Skeletal muscle cell (primary cell): Measurements from ENCODE around the gene HORMAD2.

Experiments used
- DNase-seq: peaks from one replicate; pipeline ENCODE4 v3.0.0-alpha.2; 2010; ENCODE audit warnings: low read depth
- H3K4me3 ChIP-seq: 2 replicates; pipeline ENCODE4 v1.5.1; 2011; ENCODE audit warnings: low read depth, mild to moderate bottlenecking, control low read depth, low read length, moderate library complexity

The HORMAD2 gene

DNA sequence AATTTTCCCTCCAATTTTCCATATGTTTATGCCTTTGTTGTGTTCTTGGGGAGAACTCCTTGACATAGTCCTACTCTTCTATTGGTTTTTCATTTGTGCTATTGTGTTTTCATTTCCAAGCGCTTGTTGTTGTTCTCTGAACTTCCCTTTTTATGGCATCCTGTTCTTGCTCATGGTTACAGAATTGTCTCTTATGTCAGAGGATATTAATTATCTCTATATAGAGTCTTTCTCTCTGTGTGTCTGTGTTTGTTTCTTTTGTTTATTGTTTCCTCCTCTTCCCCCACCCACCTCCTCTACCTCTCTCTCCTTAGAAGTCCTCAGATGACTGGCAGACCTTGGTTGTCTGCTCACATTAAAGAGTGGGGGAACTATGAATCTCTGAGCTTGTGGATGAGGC is 69.9 kb downstream of the HORMAD2 start:
- H3K4me3 ChIP-seq = no peak overlapping the region
- no peak for DNase-seq

DNA sequence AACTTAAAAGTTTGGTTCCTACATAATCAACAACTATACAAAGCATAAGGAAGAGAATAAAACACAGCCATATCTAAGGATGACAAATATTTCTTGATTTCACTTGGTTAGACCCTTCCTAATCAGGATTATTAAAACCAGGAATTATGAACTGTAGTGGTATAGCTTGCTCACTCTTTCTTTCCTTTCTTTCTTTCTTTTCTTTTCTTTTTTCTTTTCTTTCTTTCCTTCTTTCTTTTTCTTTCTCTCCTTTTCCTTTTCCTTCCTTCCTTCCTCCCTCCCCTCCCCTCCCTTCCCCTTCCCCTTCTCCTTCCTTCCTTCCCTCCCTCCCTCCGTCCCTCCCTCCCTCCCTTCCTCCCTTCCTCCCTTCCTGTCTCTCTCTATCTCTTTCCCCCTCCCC is 78.0 kb downstream of the HORMAD2 start:
- no peak for DNase-seq
- no peak overlapping the region for H3K4me3 ChIP-seq

DNA sequence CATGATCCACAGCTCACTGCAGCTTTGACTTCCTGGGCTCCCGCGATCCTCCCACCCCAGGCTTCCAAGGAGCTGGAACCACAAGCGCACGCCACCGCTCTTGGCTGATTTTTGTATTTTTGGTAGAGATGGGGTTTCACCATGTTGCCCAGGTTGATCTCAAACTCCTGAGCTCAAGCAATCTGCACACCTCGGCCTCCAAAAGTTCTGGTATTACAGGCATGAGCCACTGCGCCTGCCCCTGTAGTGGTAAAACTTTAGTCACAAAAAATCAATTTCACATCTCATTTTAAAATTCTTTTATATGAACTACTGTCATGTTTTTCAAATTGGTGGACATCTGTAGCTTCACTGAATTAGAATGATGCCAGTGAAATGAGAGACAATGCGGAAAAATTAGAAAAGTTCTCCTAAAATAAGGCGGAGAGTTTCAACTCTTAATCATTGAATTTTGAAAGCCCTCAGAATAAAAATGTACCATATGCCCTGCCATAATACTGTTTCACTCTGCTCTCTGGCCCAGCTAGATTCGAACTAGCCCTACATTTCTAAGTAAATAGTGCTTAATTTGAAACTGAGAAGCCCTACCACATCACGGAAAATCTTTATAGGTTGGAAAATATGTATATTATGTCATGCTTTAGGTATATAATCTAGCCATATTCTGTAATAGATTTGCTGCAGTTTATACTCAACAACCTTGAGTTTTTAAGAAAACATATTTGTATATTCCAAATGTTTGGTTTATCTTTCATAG is 78.7 kb downstream of the HORMAD2 start:
- H3K4me3 ChIP-seq = no peak overlapping the region
- no peak for DNase-seq

DNA sequence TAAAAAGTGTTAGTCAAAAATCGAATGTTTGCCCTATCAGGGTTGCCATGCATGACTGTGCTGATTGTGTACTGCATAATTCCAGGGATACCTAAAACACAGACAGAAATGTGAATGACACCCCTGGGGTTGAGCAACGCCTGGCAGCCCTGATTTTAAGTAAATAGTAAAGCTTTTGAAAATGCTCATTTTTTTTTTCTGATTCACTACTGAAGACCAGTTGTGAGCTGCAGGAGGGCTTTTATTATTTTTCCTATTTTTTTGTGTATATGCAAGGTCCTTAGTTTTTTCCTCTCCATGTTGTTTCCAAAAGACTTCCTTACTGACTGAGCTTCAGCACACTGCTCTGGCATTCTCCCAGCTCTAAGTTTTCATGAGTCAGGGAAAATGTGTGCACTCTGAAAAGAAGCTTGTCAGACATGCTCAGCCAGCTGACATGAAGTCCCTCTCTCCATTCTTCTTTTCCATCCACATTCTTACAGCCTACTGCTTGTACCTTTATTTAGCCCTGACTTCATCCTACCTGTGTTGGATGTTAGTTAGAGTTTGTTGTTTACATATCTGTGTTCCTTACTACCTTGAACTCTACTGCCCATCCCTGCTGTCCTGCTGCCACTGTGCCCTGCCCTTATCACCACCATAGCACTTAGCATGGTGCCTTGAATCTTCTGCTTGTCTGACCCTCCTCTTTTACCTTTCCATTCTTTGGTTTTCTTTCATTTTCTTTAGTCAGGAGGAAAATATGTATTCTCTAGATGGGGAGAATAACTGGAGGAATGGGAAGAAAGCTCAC is 79.5 kb downstream of the HORMAD2 start:
- no peak overlapping the region for H3K4me3 ChIP-seq
- peak; percentile 54 for DNase-seq

DNA sequence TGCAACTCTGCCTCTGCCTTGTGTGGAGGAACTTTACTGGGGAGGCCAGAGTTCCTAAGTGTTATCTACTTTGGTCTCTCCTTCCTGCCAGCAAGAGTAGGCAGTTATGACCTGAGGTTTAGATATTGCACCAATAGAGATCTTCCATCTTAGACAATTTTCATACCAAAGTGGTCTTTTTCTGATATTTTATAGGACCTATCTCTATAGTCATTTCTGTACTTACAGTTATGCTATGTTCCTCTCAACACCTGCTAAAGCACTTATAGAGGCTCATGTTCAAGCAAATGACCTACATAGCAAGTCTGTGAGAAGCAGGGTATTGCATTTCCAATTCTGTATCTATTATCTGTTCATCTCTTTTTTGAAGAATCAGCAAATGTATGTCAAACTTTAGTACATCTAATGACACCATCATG is 80.8 kb downstream of the HORMAD2 start:
- H3K4me3 ChIP-seq = no peak overlapping the region
- DNase-seq = no peak

DNA sequence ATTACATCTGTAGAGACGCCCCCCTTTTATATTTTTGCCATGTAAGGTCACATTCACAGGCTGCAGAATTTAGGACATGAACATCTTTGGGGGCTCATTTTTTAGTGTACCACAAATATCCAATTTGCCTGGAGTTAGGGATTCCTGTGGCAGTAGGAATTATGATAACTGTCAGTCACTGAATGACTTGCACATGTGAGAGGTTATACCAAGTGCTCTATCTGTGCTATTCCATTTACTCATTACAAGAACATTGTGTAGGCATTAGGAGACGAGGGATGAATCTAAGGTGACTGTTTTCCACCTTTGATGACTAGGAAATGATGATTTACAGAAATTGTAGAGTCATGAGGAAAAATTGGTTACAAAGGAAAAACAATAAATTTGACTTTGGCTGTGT is 87.0 kb downstream of the HORMAD2 start:
- H3K4me3 ChIP-seq = no peak overlapping the region
- no peak for DNase-seq

DNA sequence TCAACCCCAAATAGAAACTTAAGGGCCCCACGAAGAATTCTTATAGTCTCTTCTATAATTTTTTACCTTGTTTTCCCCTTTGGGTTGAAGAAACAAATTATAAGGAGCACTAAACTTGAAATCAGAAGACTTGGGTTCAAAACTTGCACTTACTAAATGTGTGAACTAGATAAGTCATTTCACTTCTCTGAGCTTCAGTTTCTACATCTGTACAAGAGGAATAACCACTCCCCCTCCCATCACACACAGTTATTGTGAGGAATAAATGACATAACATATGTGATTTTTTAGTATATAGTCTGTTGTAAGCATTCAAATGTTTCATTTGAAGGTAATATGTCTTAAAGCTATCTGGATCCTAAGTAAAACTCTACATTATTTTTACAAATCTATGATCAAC is 87.5 kb downstream of the HORMAD2 start:
- no peak overlapping the region for H3K4me3 ChIP-seq
- DNase-seq = no peak

DNA sequence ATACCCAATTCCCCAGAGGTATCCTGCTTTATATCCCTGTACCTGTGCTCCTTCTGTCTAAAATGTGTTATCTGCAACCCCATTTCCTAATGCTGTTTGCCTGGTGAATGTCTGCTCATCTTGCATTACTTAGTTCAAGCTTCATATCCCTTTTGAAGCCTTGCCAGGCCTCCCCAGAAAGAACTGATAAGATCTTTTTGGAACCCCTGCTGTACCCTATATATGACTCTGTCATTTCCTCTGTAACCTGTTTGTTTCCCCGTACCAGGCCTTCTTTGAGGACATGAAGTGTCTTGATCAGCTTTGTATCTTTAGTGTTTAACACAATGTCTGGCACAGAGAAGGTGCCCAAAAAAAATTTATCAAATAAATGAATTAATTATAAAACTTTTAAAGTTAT is 88.7 kb downstream of the HORMAD2 start:
- DNase-seq = no peak
- H3K4me3 ChIP-seq = no peak overlapping the region

DNA sequence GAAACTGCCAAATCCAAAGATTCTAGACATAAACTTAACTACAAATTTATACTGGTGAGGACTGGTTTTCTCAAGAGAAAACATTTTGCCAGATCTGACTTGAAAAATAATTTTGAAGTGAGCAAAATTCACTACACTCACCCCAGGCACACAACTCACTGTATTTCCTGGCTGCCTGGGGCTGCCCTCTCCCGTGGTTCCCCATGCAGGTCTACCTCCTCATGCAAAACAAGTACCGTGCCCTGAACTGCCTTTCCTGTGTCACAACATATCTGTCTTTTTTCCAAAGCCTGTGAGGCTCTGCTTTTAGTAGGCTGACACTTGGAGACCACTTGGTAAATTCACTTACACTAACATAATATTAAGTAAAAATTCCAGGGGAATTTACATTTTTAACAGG is 89.9 kb downstream of the HORMAD2 start:
- H3K4me3 ChIP-seq = no peak overlapping the region
- DNase-seq = no peak

DNA sequence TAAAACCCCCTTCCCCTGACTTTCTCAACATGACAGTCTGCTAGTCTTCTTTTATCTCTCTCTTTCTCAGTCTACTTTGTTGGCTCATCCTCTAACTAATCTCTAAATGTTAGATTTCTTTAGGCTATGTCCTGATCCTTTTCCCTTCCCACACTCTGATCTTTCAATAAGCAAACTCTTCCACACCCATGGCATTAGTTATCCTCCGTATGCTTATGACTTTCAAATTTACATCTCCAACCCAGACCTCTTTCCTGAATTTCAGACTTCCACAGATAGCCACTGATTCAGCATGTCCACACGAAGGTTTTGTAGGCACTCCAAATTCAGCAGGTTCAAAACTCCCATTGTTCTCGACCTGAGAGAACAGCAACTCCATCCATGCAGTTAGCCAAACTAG is 90.7 kb downstream of the HORMAD2 start:
- H3K4me3 ChIP-seq = no peak overlapping the region
- no peak for DNase-seq

DNA sequence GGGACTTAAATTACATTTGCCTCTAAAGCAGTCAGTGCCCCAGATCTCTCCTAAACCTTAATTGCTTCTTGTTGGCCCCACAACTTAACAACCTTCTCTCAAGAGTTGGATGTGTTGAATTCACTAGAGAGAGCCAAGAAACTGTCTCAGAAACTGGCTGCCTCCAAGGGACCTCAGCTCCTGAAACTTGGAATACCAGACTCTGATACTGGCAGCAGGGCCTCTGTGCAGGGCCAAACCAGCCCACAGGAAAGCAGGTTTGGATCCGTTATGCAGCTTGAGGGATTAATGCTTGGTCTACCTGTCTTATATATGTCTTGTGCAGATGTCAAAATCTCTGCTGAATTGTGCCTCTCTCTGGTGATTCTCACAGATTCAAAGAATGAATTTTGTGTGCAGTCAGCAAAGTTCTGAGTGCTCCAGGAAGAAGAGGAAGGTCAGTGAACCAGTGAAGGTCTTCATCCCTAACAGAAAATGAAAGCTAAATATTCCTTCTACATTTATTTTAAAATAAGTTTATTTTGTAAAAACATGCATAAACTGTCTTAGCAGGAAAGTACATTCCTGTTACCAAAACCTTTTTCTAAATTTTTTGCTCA is 95.5 kb downstream of the HORMAD2 start:
- no peak overlapping the region for H3K4me3 ChIP-seq
- no peak for DNase-seq

DNA sequence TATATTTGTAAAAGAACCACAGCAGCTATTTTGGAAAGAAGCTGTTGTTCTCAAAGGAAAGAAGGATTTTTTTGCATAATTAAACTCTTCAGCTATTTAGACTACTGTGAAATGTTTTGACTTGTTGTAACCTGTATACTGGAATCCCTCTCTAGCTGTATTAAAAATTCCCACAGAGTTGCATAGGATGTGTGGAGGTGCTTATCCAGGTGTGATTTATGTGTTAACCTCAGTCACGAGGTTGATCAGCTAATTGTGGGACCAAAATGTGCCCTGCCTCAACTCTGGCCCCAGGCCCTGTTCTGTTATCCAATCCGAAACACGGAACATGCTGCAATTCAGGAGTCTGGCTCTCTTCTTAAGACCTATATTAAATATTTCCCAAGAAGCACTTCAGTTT is 96.2 kb downstream of the HORMAD2 start:
- DNase-seq = no peak
- H3K4me3 ChIP-seq = no peak overlapping the region

DNA sequence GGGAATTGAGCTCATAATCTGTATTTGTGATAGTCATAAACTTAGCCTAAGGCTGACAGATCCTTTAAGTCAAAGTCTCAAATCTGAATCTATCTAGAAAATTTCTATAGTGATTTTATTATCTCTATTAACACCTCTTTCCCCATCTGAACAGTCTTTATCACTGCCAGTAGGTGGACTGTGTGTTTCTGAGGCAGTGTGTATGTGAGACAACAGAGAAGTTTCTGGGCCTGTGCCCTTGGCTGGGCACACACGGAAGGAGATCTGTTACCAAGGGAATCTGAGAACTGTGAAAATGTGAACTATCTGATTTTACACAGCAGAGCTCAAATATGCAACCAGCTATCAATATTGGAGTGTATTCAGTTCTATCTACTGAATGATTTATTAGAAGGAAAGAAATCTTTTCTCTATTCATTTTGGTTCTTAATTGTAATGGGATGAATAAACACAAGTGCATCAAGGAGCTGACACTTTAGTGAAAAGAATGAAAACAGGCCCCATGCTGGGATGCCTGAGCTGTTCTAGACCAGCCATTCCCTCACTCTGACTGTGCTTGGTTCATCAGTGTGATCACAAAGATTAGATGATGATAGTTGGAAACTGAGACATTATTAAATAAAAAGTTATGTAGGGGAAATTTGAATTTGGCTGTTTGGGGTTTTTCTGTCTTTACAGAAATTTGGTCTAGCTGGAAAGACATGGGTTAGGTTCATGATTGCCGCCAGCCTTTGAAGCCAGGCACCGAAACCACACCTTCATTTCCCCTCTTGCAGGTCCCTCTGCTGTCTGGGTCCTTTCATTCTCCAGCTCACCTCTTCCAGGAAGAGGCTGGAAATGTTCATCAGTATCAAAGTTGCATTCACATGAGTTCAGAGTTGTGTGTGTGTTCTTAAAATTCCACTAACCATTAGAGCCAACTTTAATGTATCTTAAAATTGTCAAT is 98.2 kb downstream of the HORMAD2 start:
- H3K4me3 ChIP-seq = no peak overlapping the region
- DNase-seq = no peak

DNA sequence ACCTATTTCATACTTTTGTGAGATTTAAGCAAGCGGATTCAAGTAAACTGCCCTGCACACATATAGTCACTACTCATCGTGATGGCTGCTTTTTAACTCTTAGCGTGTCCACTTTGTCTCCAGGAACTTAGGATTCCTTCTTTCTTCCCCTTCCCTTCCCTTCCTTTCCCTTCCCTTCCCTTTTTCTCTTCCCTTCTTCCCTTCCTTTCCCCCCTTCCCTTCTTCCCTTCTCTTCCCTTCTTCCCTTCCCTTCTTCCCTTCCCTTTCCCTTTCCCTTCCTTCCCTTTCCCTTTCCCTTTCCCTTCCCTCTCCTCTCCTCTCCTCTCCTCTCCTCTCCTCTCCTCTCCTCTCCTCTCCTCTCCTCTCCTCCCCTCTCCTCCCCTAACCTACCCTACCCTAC is 100.4 kb downstream of the HORMAD2 start:
- H3K4me3 ChIP-seq = no peak overlapping the region
- DNase-seq = no peak

DNA sequence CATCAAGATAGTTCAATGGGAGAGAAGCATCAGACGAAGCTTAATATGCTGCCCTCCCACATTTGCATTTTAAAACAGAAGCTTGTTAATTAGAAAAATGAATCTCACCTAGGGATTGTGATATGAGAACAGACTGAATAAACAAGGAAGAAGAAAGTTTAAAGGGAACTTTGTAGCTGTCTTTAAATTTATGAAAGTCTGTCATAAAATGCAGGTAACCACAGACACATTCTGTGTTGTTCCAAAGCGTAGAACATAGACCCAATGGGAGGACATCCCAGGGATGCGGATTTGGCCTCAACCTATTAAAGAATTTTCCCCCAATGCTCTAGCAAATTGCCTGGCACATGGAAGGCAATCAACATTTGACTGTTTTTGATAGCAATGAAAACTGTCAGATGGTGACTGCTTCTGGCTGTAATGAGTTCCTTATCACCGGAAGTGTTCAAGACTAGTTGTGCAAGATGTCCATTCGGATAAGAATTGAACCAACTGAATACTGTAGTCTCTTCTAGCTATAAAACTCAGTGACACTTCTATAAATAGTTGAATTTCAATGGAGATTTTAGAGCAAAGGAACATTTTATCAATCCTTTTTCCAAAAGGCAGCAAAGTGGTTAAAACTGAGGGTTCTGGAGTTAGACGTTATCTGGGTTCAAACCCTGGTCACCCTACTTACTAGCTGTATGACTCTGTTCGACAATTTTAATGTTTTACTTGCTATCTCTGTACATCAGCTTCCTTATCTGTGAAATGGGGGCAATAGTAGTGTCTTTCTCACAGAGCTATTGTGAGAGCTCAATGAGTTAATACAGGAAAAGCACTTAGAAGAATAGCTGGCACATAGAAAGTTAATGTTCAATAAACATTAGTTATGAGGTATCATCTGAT is 101.4 kb downstream of the HORMAD2 start:
- no peak overlapping the region for H3K4me3 ChIP-seq
- no peak for DNase-seq

DNA sequence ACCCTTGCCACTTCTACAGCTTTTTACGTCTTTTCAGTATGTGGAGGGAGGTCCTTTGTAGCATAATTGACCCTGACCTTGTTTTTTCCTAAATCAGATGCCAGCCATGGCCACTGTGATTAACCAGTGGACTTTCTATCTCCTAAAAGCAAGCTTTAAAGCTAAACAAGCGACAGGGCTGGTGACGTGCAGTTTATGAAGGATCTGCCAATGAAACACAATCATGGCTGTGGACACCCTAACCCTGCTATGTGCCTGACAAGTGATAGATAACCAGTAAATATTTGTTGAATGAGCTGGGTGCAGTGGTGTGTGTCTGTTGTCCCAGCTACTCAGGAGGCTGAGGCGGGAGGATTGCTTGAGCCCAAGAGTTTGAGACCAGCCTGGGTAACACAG is 102.1 kb downstream of the HORMAD2 start:
- H3K4me3 ChIP-seq = no peak overlapping the region
- no peak for DNase-seq

DNA sequence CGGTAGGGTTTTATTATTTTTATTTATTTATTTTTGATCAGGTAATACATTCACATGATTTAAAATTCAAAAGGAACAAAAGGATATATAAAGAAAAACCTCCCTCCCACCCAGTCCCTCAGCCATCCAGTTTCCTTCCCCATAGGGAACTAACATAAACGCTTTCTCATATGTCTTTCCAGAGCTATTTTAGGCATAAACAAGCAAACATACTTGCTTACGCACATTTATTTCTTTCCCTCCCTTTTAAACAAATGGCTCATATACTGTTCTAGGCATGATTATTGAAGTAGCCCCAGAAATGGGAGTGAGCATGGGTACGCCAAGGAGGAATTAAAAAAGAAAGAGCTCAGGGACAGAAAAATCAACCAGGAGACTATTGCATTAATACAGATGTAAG is 102.6 kb downstream of the HORMAD2 start:
- DNase-seq = no peak
- H3K4me3 ChIP-seq = no peak overlapping the region

DNA sequence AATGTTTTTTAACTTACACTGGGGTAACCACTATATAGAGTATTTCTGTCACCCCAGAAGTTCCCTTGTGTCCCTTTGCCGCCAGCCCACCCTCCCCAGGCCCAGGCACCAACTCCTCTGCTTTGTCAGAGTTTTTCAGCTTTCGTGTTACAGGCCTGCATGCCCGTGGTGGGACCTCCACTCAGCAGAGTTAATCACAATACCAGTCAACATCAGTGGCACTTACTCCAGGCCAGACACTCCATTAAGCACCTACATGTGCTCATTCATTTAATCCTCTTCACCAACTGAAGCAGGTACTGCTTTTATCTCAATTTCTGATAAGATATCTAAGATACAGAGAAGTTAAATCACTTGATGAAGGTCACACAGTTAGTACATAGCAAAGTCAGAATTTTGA is 103.0 kb downstream of the HORMAD2 start:
- H3K4me3 ChIP-seq = no peak overlapping the region
- no peak for DNase-seq

DNA sequence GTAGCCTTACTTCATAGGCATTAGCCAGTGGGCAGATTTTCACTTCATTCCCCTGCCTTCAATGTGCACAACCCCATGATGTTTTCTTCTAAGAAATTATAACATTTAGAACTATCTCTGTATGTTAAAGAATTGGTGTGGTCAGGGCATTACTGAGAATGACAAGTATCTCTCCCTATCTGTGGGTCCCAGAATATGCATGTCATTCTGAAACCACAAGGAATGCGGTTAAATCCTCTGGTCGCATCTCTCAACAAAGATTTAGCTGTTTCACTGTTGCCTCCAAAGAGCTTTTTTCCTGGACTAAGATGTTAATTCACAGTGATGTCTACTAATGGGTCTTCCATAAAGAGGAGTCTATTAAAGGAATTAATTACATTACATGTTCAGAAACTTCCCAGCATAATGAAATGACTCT is 103.6 kb downstream of the HORMAD2 start:
- H3K4me3 ChIP-seq = no peak overlapping the region
- no peak for DNase-seq
